Stimulated activated CD8-positive, alpha-beta memory T cell treated with anti-CD3 and anti-CD28 coated beads, Interleukin-15, amount 100 ng/mL, for 48 hours (primary cell): ENCODE measurements around the gene KIRREL1.

Experiments
- DNase-seq, 2 donors: peaks; one replicate each; pipeline ENCODE4 v3.0.0-alpha.2; 2020; ENCODE audit warnings: low read depth in 2 of 2

Gene KIRREL1

GRCh38 chr1:158146165-158146564, 152.7 kb downstream of the KIRREL1 start:
- no peak for DNase-seq

GRCh38 chr1:158146739-158147138, 153.3 kb downstream of the KIRREL1 start:
- no peak for DNase-seq

DNA sequence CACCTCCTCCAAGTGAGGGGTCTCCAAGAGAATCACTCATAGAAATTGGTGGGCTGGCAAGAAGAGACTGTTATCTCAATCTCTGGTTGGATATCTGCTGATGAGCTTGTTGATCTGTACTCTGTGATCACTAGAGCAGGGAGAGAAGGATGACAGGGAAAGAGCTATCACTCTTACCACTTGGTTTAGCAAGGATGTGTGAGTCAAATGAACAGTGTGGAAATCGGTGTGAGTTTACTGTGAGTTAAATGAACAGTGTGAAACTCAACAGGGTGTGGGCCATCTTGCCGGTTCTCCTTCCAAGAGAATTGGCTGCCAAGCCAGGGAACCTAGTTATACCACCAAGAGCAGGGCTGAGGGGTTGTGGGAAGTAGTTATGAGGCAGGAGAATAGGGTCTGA, 154.0 kb downstream of the KIRREL1 start:
- DNase-seq, result no peak

DNA sequence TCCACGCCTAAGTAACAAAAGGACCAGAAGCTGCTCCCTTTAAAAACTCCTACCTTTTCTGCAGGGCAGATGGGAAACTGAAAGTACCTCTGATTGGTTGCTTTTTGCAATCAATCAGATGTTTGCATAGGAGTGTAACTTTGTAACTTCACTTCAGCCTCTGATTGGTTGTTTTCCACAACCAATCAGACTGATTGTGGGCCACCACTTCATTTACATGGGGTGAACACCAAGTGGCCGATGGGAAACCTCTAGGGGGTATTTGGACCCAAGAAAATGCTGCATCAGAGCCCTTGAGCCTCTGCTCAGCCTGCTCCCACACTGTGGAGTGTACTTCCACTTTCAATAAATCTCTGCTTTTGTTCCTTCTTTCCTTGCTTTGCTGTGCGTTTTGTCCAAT, 154.4 kb downstream of the KIRREL1 start:
- no peak for DNase-seq

GRCh38 chr1:158148468-158148867, 155.0 kb downstream of the KIRREL1 start:
- DNase-seq, result no peak

DNA sequence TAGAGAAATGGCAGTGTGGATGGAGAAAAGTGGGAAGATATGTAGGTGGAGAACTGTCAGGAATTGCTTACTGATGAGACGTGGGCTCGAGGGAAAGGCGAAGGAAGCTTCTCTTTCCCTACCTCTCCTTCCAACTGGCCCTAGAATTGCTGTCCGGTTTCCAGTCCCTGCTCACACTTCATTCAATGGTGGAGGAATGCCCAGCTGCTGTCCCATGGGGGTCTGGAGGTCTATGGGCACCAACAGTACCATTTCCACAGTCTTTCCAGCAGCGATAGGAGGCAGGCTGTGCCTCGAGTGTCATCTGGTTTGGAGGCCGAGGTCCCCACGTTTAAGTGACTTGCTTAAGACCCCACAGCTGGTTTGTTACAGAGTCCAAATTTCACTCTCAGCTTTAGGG, 155.7 kb downstream of the KIRREL1 start:
- DNase-seq, result no peak
